GM18868 (cell line): Measurements from ENCODE around the gene CP.

Source experiments
- ATAC-seq: cut with Tn5 transposase; IDR thresholded peaks from one replicate; pipeline ENCODE4 v1.9.1; 2021; ENCODE audit warnings: mild to moderate bottlenecking, moderate library complexity; ENCODE audit not compliant: unreplicated experiment

CP gene

GRCh38 chr3:149186721-149187120, 34.9 kb downstream of the CP start:
- ATAC-seq: no peak

- ATAC-seq: no peak
These were observed 35.4 kb downstream of the CP start for GRCh38 chr3:149186219-149186618.

- ATAC-seq: no peak
These were observed 40.4 kb downstream of the CP start for GRCh38 chr3:149181182-149181581.

- no peak for ATAC-seq
These were observed 41.5 kb downstream of the CP start for GRCh38 chr3:149180057-149180573.

- no peak for ATAC-seq
These were observed 42.4 kb downstream of the CP start for GRCh38 chr3:149179220-149179619.

- ATAC-seq: no peak
These were observed 44.5 kb downstream of the CP start for GRCh38 chr3:149177122-149177521.

GRCh38 chr3:149174901-149175300, 46.7 kb downstream of the CP start:
- peak; percentile 100 for ATAC-seq

- no peak for ATAC-seq
These were observed 51.0 kb downstream of the CP start for GRCh38 chr3:149170672-149171071.

- ATAC-seq: no peak
These were observed 53.7 kb downstream of the CP start for GRCh38 chr3:149167898-149168297.

GRCh38 chr3:149163066-149163465, 58.6 kb downstream of the CP start:
- no peak for ATAC-seq

GRCh38 chr3:149162007-149162406, 59.6 kb downstream of the CP start:
- ATAC-seq: no peak

- ATAC-seq: no peak
These were observed 60.8 kb downstream of the CP start for GRCh38 chr3:149160754-149161300.

GRCh38 chr3:149153402-149153801, 68.2 kb downstream of the CP start:
- no peak for ATAC-seq

GRCh38 chr3:149152420-149152819, 69.2 kb downstream of the CP start:
- peak; percentile 92 for ATAC-seq

GRCh38 chr3:149151843-149152242, 69.8 kb downstream of the CP start:
- no peak for ATAC-seq

- no peak for ATAC-seq
These were observed 71.2 kb downstream of the CP start for GRCh38 chr3:149150436-149150835.

GRCh38 chr3:149145974-149146373, 75.7 kb downstream of the CP start:
- peak; percentile 88 for ATAC-seq

- ATAC-seq: peak; percentile 49
These were observed 76.3 kb downstream of the CP start for GRCh38 chr3:149145356-149145755.

GRCh38 chr3:149142682-149143081, 78.9 kb downstream of the CP start:
- ATAC-seq: no peak

GRCh38 chr3:149134575-149134974, 87.1 kb downstream of the CP start:
- ATAC-seq: no peak

- no peak for ATAC-seq
These were observed 90.0 kb downstream of the CP start for GRCh38 chr3:149131589-149131988.

GRCh38 chr3:149129326-149130205, 92.1 kb downstream of the CP start, which contains the start of gene HPS3:
Gene HPS3 (plus strand): TSS chr3:149129638. CDS start chr3:149129724, 86 bp downstream.
- peak; percentile 95 for ATAC-seq
